Kidney (tissue), 14 donors: Measurements from ENCODE around the gene DLG2. TPM values are rescaled to one million over a fixed set of nuclear protein-coding genes. Genes with fewer than 3 reads are reported as not detected.

Experiments
- DNase-seq, 5 donors: peaks; one replicate each; pipeline ENCODE4 v3.0.0-alpha.2; 2013 to 2020
- FAIRE-seq: peaks from 2 replicates; lab custom pipeline; 2012; peaks lifted over from hg19 to GRCh38; lab: Jason Lieb, UNC
- H3K27ac ChIP-seq, 2 donors: one replicate each; pipeline ENCODE4 v1.7.0; 2013; ENCODE audit warnings: low read depth in 2 of 2, low read length in 2 of 2, inconsistent platforms in 1 of 2
- H3K27me3 ChIP-seq: one replicate; pipeline ENCODE4 v1.7.1; 2013; ENCODE audit warnings: low read length, inconsistent platforms; ENCODE audit not compliant: control insufficient read depth, insufficient read depth
- H3K36me3 ChIP-seq, 3 donors: one replicate each; pipeline versions ENCODE4 v1.7.0 to v1.7.1; 2013; ENCODE audit warnings: low read length in 3 of 3, control low read depth in 1 of 3, inconsistent platforms in 1 of 3; ENCODE audit not compliant: insufficient read depth in 3 of 3, control insufficient read depth in 2 of 3
- H3K4me1 ChIP-seq, 3 donors: one replicate each; pipeline versions ENCODE4 v1.7.0 to v1.7.1; 2013; ENCODE audit warnings: low read length in 3 of 3, inconsistent platforms in 1 of 3, low read depth in 1 of 3; ENCODE audit not compliant: control insufficient read depth in 2 of 3, insufficient read depth in 2 of 3
- H3K4me3 ChIP-seq, 3 donors: one replicate each; pipeline versions ENCODE4 v1.7.0 to v1.8.1; 2013; ENCODE audit warnings: low read length in 3 of 3, control low read depth in 1 of 3, inconsistent platforms in 1 of 3
- H3K9ac ChIP-seq, 3 donors: one replicate each; pipeline versions ENCODE4 v1.7.0 to v1.7.1; 2013; ENCODE audit warnings: low read length in 3 of 3, control low read depth in 1 of 3, inconsistent platforms in 1 of 3
- H3K9me3 ChIP-seq, 3 donors: one replicate each; pipeline versions ENCODE4 v1.7.0 to v1.7.1; 2013; ENCODE audit warnings: low read length in 3 of 3, control low read depth in 1 of 3, inconsistent platforms in 1 of 3; ENCODE audit not compliant: control insufficient read depth in 2 of 3, insufficient read depth in 1 of 3
- intact Hi-C: fragments of 100-400 bp; cut with DNase I; formaldehyde crosslinking; loops from one replicate; pipeline ENCODE4 v1.11.1; 2022
- polyA plus RNA-seq: library from polyadenylated mRNA; stranded (reverse); fragments of 350-450 nt; fragmentation: Illumina TruSeq; extraction: RNeasy Lipid Tissue Mini Kit (QIAGEN cat#74804); gene quantifications from one replicate; pipeline ENCODE4 v1.2.3, GENCODE V29; 2014; ENCODE audit warnings: low read depth, low replicate concordance; ENCODE audit not compliant: insufficient read depth
- total RNA-seq: library from RNA; stranded (reverse); fragmentation: NEBNext Ultra II Directional; extraction: Animal tissue kit (Norgen Biotek cat#: 25700); gene quantifications from one replicate; pipeline ENCODE4 v1.2.1, GENCODE V29; 2021
- TF ChIP-seq, protein P1 (sequence below): IDR thresholded peaks from 3 replicates; pipeline ENCODE4 v1.5.1; 2012; ENCODE audit warnings: mild to moderate bottlenecking, moderate library complexity, borderline replicate concordance; ENCODE audit not compliant: insufficient read depth; ENCODE audit errors: extremely low read depth
- donor health status: control.
- donor health status: control.
- donor health status: control.
- donor health status: control.
- donor health status: control.
- donor health status: DM: yes; HTN: yes; CAD: no.
- donor health status: Normal renal cell carcinoma (clear cell type).

DLG2 gene
- total and polyA plus RNA-seq, 2 donors from 2014 or later = 2.9 to 7.2 TPM

DNA sequence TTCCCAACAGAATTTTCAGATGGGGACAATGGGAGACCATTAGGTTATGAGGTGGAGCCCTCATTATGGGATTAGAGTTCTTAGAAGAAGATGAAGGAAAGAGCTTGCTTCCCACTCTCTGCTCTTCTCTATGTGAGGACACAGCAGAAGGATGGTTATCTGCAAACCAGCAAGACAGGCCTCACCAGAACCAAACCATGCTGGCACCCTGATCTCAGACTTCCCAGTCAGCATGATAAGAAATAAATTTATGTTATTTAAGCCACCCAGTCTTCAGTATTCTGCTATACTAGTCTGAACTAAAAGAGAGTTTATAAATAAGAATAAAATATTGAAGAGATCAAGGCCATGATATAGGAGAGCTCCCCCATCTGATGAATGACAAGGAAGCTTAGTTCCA, 1394.6 kb downstream of the DLG2 start:
- no peak overlapping the region for H3K9ac ChIP-seq
- peaks cover 0 to 3% (median 0%) of the 10 kb centered on the region in 3 donors for H3K4me1 ChIP-seq
- H3K27ac ChIP-seq = no peak overlapping the region
- TF ChIP-seq, protein P1, sequence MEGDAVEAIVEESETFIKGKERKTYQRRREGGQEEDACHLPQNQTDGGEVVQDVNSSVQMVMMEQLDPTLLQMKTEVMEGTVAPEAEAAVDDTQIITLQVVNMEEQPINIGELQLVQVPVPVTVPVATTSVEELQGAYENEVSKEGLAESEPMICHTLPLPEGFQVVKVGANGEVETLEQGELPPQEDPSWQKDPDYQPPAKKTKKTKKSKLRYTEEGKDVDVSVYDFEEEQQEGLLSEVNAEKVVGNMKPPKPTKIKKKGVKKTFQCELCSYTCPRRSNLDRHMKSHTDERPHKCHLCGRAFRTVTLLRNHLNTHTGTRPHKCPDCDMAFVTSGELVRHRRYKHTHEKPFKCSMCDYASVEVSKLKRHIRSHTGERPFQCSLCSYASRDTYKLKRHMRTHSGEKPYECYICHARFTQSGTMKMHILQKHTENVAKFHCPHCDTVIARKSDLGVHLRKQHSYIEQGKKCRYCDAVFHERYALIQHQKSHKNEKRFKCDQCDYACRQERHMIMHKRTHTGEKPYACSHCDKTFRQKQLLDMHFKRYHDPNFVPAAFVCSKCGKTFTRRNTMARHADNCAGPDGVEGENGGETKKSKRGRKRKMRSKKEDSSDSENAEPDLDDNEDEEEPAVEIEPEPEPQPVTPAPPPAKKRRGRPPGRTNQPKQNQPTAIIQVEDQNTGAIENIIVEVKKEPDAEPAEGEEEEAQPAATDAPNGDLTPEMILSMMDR = no peak
- H3K27me3 ChIP-seq = no peaks in the 10 kb centered on the region
- intact Hi-C loops = no loop called here
- FAIRE-seq (no peak), DNase-seq (no peak)
- H3K9me3 ChIP-seq = no peaks in the 10 kb centered on the region
- no peak overlapping the region for H3K4me3 ChIP-seq
- H3K36me3 ChIP-seq = no peaks in the 10 kb centered on the region

DNA sequence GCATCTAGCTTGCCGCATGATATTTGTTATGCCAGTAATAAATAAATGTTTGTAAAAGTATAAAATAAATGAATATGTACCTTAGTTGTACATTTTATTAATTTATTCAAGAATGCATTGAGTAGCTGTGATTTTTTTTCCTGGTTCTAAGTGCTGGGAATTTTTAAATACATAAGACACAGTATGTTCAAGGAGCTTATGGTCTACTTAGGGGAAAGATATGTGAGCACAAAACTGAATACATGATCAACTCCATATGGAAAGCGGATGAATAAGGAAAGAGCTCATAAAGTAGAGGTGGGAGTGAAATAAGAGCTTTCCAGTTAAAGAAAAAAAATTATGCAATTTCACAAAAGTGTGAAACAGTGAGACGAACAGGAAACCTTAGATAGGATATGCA, 1396.7 kb downstream of the DLG2 start:
- intact Hi-C loops = no loop called here
- H3K27ac ChIP-seq = no peak overlapping the region
- no peaks in the 10 kb centered on the region for H3K27me3 ChIP-seq
- no peak overlapping the region for H3K9ac ChIP-seq
- TF ChIP-seq, protein P1 = no peak
- FAIRE-seq (no peak), DNase-seq (no peak)
- H3K9me3 ChIP-seq = no peaks in the 10 kb centered on the region
- H3K36me3 ChIP-seq = no peaks in the 10 kb centered on the region
- H3K4me3 ChIP-seq = no peak overlapping the region
- no peaks in the 10 kb centered on the region for H3K4me1 ChIP-seq

DNA sequence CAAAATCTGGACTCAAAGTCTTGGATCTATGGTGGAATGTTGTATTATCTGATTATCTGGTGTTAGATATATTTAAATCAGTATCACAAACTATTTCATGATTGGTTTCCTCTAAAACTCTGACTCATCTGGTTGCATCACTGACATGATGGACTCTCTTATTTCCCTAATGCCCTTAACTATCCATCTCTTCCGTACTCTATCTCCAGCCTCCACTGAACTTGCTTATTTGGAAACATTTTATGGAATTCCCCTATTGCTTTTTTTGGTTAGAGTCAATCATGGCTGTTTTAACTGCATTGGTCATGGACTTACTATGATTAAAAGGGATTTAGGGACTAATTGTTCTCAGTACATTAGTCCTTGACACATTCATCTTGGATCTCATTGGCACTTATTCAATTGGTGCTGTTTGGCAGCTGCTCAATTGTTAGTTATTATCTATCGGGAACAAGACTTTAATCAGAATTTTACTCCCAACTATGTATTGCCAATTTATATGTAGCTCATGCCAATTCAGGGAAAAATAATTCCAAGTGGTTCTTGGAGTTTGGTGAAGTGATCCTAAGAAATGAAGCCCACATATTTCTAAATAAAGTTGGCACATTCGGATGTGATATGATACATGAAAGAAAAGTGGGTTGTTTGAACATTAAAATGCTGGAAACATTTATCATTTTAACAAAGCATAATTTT, 1399.0 kb downstream of the DLG2 start:
- intact Hi-C loops = no loop called here
- TF ChIP-seq, protein P1 = no peak
- no peaks in the 10 kb centered on the region for H3K9me3 ChIP-seq
- no peak overlapping the region for H3K27ac ChIP-seq
- H3K9ac ChIP-seq = no peak overlapping the region
- FAIRE-seq = no peak
- H3K4me3 ChIP-seq = no peak overlapping the region
- no peaks in the 10 kb centered on the region for H3K4me1 ChIP-seq
- no peak for DNase-seq
- H3K27me3 ChIP-seq = no peaks in the 10 kb centered on the region
- no peaks in the 10 kb centered on the region for H3K36me3 ChIP-seq

DNA sequence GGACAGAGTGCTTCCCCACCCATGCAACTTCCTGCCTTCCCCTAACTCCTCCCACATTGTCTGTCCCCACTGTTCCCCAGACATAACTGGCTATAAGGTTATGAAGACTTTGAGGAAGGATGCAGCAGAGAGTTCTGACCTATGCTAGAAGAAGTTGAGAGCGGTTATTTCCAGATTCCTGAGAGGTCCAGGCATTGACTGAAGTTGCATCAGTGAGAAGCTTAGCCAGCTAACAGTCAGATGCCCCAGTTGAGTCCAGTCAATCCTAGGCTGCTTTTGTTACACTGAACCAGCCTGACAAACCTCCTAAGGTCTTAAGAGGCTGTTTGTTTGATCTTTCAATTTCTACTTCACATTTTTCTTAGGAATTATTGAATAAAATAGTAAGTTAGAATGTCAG, 1403.1 kb downstream of the DLG2 start:
- H3K27me3 ChIP-seq = no peaks in the 10 kb centered on the region
- TF ChIP-seq, protein P1 = no peak
- no peak for FAIRE-seq
- H3K9me3 ChIP-seq = no peaks in the 10 kb centered on the region
- H3K4me1 ChIP-seq = no peaks in the 10 kb centered on the region
- no peaks in the 10 kb centered on the region for H3K36me3 ChIP-seq
- DNase-seq = no peak
- intact Hi-C loops = no loop called here
- no peak overlapping the region for H3K9ac ChIP-seq
- H3K4me3 ChIP-seq = no peak overlapping the region
- H3K27ac ChIP-seq = no peak overlapping the region
